DOHH2 (cell line): ENCODE measurements around the gene BMP6.

Source experiments
- H3F3A ChIP-seq: fragments of 200-600 bp; sonication (generic), shearing (Covaris generic); 2 replicates; pipeline ENCODE4 v1.6.0; 2016; ENCODE audit warnings: antibody characterized with exemption, mild to moderate bottlenecking; ENCODE audit not compliant: control insufficient read depth, insufficient read depth
- H3K27ac ChIP-seq: fragments of 200-600 bp; sonication (generic); 2 replicates; pipeline ENCODE4 v1.5.1; 2014; ENCODE audit warnings: low read depth, mild to moderate bottlenecking, low read length, moderate library complexity
- H3K27me3 ChIP-seq: fragments of 200-600 bp; sonication (generic); 2 replicates; pipeline ENCODE4 v1.6.1; 2014; ENCODE audit warnings: mild to moderate bottlenecking, low read length, mixed read lengths; ENCODE audit not compliant: control insufficient read depth
- H3K36me3 ChIP-seq: fragments of 200-600 bp; sonication (generic); 2 replicates; pipeline ENCODE4 v1.6.1; 2014; ENCODE audit warnings: mild to moderate bottlenecking, low read length, moderate library complexity, mixed read lengths; ENCODE audit not compliant: control insufficient read depth
- H3K4me1 ChIP-seq: fragments of 200-600 bp; sonication (generic); 2 replicates; pipeline ENCODE4 v1.6.1; 2014; ENCODE audit warnings: mild to moderate bottlenecking, low read length, mixed read lengths; ENCODE audit not compliant: control insufficient read depth
- H3K4me2 ChIP-seq: fragments of 200-600 bp; sonication (generic); 2 replicates; pipeline ENCODE4 v1.6.0; 2014; ENCODE audit warnings: mild to moderate bottlenecking, low read length, moderate library complexity
- H3K4me3 ChIP-seq: fragments of 200-600 bp; sonication (generic); 2 replicates; pipeline ENCODE4 v1.5.1; 2014; ENCODE audit warnings: mild to moderate bottlenecking, low read length, mixed read lengths
- H3K79me2 ChIP-seq: fragments of 200-600 bp; sonication (generic); 2 replicates; pipeline ENCODE4 v1.6.1; 2014; ENCODE audit warnings: mild to moderate bottlenecking, low read length, mixed read lengths; ENCODE audit not compliant: control insufficient read depth
- H3K9me2 ChIP-seq: fragments of 200-600 bp; sonication (generic); replicated peaks from 2 replicates; pipeline ENCODE4 v1.6.1; 2014; ENCODE audit warnings: mild to moderate bottlenecking, low read length, mixed read lengths; ENCODE audit not compliant: control insufficient read depth
- H3K9me3 ChIP-seq: fragments of 200-600 bp; sonication (generic); 2 replicates; pipeline ENCODE4 v1.6.1; 2014; ENCODE audit warnings: antibody characterized with exemption, low read length, mixed read lengths; ENCODE audit not compliant: control insufficient read depth, insufficient read depth
- H4K20me1 ChIP-seq: fragments of 200-600 bp; sonication (generic); 2 replicates; pipeline ENCODE4 v1.6.0; 2014; ENCODE audit warnings: low read depth, mild to moderate bottlenecking, antibody characterized with exemption, low read length, moderate library complexity; ENCODE audit not compliant: control insufficient read depth, insufficient read depth
- EZH2phosphoT487 ChIP-seq: fragments of 200-600 bp; sonication (generic); IDR thresholded peaks from 2 replicates; pipeline ENCODE4 v1.6.1; 2017; ENCODE audit warnings: borderline replicate concordance, mild to moderate bottlenecking, antibody characterized with exemption, low read length, moderate library complexity, mixed read lengths
- TF ChIP-seq, protein P1 (sequence below): fragments of 200-600 bp; sonication (generic); IDR thresholded peaks from one replicate; pipeline ENCODE4 v1.5.1; 2014; ENCODE audit warnings: antibody characterized with exemption, mild to moderate bottlenecking, low read depth, low read length; ENCODE audit not compliant: poor library complexity, severe bottlenecking

The BMP6 gene

DNA sequence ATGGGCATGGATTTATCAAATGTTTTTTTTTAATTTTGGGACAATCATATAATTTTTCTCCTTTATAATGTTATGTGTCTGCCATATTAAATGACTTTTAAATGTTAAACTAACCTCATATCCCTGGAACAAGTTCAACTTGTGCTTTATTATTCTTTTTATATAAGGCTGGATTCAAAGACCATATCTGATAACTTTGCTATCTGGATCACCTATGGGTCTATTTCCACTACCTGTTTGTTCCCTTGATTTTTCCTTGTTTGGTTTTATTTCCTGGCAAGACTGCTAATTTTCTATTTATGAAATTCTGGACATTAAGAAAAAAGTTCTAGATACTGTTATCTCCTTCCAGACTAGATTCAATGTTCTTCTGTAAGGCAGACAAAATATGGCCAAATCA lies 125.9 kb downstream of the BMP6 start:
- no peak for TF ChIP-seq EZH2phosphoT487
- TF ChIP-seq, protein P1, sequence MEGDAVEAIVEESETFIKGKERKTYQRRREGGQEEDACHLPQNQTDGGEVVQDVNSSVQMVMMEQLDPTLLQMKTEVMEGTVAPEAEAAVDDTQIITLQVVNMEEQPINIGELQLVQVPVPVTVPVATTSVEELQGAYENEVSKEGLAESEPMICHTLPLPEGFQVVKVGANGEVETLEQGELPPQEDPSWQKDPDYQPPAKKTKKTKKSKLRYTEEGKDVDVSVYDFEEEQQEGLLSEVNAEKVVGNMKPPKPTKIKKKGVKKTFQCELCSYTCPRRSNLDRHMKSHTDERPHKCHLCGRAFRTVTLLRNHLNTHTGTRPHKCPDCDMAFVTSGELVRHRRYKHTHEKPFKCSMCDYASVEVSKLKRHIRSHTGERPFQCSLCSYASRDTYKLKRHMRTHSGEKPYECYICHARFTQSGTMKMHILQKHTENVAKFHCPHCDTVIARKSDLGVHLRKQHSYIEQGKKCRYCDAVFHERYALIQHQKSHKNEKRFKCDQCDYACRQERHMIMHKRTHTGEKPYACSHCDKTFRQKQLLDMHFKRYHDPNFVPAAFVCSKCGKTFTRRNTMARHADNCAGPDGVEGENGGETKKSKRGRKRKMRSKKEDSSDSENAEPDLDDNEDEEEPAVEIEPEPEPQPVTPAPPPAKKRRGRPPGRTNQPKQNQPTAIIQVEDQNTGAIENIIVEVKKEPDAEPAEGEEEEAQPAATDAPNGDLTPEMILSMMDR, result no peak
- no peaks in the 10 kb centered on the region for H3K9me2 ChIP-seq
- no peaks in the 10 kb centered on the region for H3K9me3 ChIP-seq
- no peak overlapping the region for H3K4me2 ChIP-seq
- no peaks in the 10 kb centered on the region for H3F3A ChIP-seq
- no peaks in the 10 kb centered on the region for H3K4me1 ChIP-seq
- no peak overlapping the region for H3K4me3 ChIP-seq
- no peaks in the 10 kb centered on the region for H3K79me2 ChIP-seq
- H3K27me3 ChIP-seq, result no peaks in the 10 kb centered on the region
- no peaks in the 10 kb centered on the region for H4K20me1 ChIP-seq
- H3K36me3 ChIP-seq, result no peaks in the 10 kb centered on the region
- no peak overlapping the region for H3K27ac ChIP-seq

DNA sequence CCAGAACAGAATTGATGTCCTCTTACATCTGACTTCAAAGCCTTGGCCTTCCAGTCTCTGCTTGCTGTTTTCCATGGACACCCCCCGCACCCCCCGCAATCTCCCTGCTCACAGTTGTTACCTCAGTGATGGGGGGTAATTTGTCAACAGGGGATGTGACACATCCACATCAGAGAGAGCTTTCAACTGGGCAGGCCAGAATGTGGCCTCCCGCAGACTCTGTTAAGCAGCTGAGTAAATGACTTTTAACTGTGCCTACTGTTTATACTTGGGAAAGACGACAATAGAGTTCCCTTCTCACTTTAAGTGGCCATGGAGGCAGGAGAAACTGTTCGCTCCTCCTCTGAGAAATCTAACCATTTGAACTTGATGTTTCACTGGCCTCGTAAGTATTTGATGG lies 133.7 kb downstream of the BMP6 start:
- Histone ChIP-seq H3K27ac (no peak overlapping the region), H3K4me2 (no peak overlapping the region), H3F3A (no peaks in the 10 kb centered on the region), H3K4me3 (no peak overlapping the region), H3K36me3 (no peaks in the 10 kb centered on the region), H3K79me2 (no peaks in the 10 kb centered on the region), H4K20me1 (no peaks in the 10 kb centered on the region), H3K9me2 (no peaks in the 10 kb centered on the region), H3K4me1 (no peaks in the 10 kb centered on the region), H3K9me3 (no peaks in the 10 kb centered on the region), H3K27me3 (no peaks in the 10 kb centered on the region)
- no peak for TF ChIP-seq EZH2phosphoT487
- TF ChIP-seq, protein P1, result no peak

DNA sequence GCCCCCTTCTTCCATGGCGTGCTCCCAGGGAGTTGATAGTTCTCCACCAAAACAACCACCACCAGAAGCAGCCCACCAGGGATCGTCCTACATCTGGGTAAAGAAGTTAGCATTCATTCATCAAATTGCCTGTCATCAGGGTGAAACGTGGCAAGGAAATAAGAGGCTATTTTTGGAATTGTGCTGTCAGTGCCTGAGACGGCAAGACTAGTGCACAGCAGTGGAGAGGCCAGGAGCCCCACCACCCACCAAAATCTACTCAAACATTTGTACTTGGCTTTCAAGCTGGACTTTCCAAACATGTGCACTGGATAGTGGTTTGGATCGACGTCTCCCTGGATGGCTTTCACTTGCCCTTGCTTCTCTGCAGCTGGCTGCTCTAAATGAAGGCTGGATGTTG lies 139.9 kb downstream of the BMP6 start:
- H4K20me1 ChIP-seq, result no peaks in the 10 kb centered on the region
- H3K4me1 ChIP-seq, result no peaks in the 10 kb centered on the region
- H3K79me2 ChIP-seq, result no peaks in the 10 kb centered on the region
- H3K4me3 ChIP-seq, result no peak overlapping the region
- no peaks in the 10 kb centered on the region for H3K36me3 ChIP-seq
- 0 out of 2 replicates have a peak, but pooled peaks cover 3% of the 10 kb centered on the region for H3K27me3 ChIP-seq
- H3K4me2 ChIP-seq, result no peak overlapping the region
- H3K9me3 ChIP-seq, result no peaks in the 10 kb centered on the region
- no peaks in the 10 kb centered on the region for H3K9me2 ChIP-seq
- TF ChIP-seq EZH2phosphoT487, result no peak
- TF ChIP-seq, protein P1, result no peak
- H3F3A ChIP-seq, result no peaks in the 10 kb centered on the region
- no peak overlapping the region for H3K27ac ChIP-seq

DNA sequence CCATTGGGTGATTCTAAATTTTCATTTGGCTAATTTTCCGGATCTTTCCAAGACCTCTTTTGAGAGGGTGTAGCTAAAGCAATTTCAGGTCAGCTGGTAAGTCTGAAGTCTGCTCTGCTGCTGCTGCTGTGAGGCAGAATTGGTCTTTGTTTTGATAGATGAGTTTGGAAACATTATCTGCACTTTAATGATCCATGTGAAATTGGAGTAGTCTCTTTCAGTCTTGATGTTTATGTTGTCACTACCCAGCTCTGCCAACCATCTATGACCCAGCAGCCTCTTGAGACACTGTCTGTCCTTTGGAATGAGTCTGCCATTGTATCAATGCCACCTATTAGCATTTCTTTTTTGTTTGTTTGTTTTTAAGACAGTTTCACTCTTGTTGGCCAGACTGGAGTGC lies 140.6 kb downstream of the BMP6 start:
- no peak overlapping the region for H3K4me3 ChIP-seq
- H3K4me1 ChIP-seq, result no peaks in the 10 kb centered on the region
- no peaks in the 10 kb centered on the region for H3K9me2 ChIP-seq
- TF ChIP-seq EZH2phosphoT487, result no peak
- TF ChIP-seq, protein P1, result no peak
- no peaks in the 10 kb centered on the region for H3K36me3 ChIP-seq
- no peak overlapping the region for H3K4me2 ChIP-seq
- no peaks in the 10 kb centered on the region for H4K20me1 ChIP-seq
- 0 out of 2 replicates have a peak, but pooled peaks cover 3% of the 10 kb centered on the region for H3K27me3 ChIP-seq
- no peaks in the 10 kb centered on the region for H3K79me2 ChIP-seq
- H3F3A ChIP-seq, result no peaks in the 10 kb centered on the region
- H3K9me3 ChIP-seq, result no peaks in the 10 kb centered on the region
- no peak overlapping the region for H3K27ac ChIP-seq
